NCI-H748 (cell line): ENCODE results near the gene UBXN4.
"Not testable (repeated sequence)": the region's sequence is repeated elsewhere in the genome, so short reads cannot be mapped to it uniquely, and the experiment has no call there.

Experiments
- DNase-seq: peaks from one replicate; lab custom pipeline; 2025; ENCODE audit not compliant: unreplicated experiment; lab: John Stamatoyannopoulos, UW

Gene UBXN4

GRCh38 chr2:135762530-135762929 is 20.9 kb downstream of the UBXN4 start:
- no peak for DNase-seq

- DNase-seq = no peak
Observed at GRCh38 chr2:135768863-135769262, 27.2 kb downstream of the UBXN4 start.

GRCh38 chr2:135773319-135773718 is 31.7 kb downstream of the UBXN4 start:
- DNase-seq = no peak

GRCh38 chr2:135773917-135774316 is 32.3 kb downstream of the UBXN4 start:
- DNase-seq = no peak

GRCh38 chr2:135775420-135775819 is 33.8 kb downstream of the UBXN4 start:
- DNase-seq = no peak

- DNase-seq = no peak
Observed at GRCh38 chr2:135776367-135776766, 34.7 kb downstream of the UBXN4 start.

- DNase-seq = no peak
Observed at GRCh38 chr2:135782231-135782630, 40.6 kb downstream of the UBXN4 start.

GRCh38 chr2:135783439-135783838 is 41.8 kb downstream of the UBXN4 start:
- DNase-seq = no peak

- DNase-seq = no peak
Observed at GRCh38 chr2:135785032-135785431, 43.4 kb downstream of the UBXN4 start.

GRCh38 chr2:135786823-135787222 is 45.2 kb downstream of the UBXN4 start:
- no peak for DNase-seq

GRCh38 chr2:135790423-135790822 is 48.8 kb downstream of the UBXN4 start:
- DNase-seq = no peak

- DNase-seq = no peak
Observed at GRCh38 chr2:135791418-135792190, 49.9 kb downstream of the UBXN4 start.

GRCh38 chr2:135792401-135793150 is 50.9 kb downstream of the UBXN4 start:
- DNase-seq = no peak

GRCh38 chr2:135795641-135796040 is 54.0 kb downstream of the UBXN4 start:
- not testable (repeated sequence) for DNase-seq

- DNase-seq = no peak
Observed at GRCh38 chr2:135796606-135797005, 55.0 kb downstream of the UBXN4 start.

- peak; percentile 60 for DNase-seq
Observed at GRCh38 chr2:135797497-135798274, 56.0 kb downstream of the UBXN4 start.

GRCh38 chr2:135798275-135798705 is 56.6 kb downstream of the UBXN4 start:
- DNase-seq = no peak

- no peak for DNase-seq
Observed at GRCh38 chr2:135798762-135799161, 57.1 kb downstream of the UBXN4 start.

- no peak for DNase-seq
Observed at GRCh38 chr2:135799738-135800137, 58.1 kb downstream of the UBXN4 start.

GRCh38 chr2:135800513-135801460 is 59.1 kb downstream of the UBXN4 start:
- no peak for DNase-seq
